HG03139 (cell line): Measurements from ENCODE around the gene TMEM108.

Experiments
- ATAC-seq: cut with Tn5 transposase; IDR thresholded peaks from one replicate; pipeline ENCODE4 v1.9.1; 2021; ENCODE audit not compliant: unreplicated experiment

Gene TMEM108

DNA sequence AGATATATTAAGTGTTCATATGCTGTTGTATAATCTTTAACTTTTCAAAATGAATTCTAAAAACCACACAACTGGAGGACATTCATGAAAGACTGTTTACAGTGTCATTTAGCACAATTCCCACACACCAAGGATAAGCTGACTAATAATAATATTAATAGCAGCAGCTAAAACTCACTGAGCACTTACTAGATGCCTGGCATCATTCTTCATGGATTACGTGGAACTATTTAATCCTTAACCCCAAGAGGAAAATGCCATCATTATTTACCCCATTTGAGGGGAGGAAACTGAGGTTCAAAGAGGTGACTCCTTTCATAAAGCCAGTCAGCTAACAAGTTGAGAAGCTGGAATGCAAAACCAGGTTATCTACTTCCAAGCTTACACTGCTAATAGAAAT lies 77.0 kb downstream of the TMEM108 start:
- ATAC-seq: no peak

GRCh38 chr3:133117342-133117741 lies 79.2 kb downstream of the TMEM108 start:
- ATAC-seq: no peak

DNA sequence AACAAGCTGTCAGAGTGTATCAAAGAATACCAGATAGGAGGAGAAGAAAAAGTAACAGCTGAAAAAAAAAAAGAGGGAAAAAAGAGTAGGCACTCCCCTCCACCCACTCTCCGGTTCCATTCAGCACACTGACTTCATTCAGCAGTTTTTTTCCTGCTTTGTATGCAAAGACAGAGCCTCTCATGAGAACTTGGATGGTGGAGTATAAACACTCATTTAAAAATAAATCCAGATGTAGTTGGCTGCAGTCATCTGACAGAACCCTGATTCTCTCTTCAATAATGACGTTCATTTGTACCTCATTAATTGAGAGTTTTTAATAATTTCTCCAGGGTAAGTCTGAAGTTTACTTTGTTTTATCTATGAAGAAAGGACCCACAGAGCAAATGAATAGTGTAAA lies 81.0 kb downstream of the TMEM108 start:
- no peak for ATAC-seq

- no peak for ATAC-seq
These were observed 83.3 kb downstream of the TMEM108 start for GRCh38 chr3:133121450-133121849.

GRCh38 chr3:133123636-133124035 lies 85.4 kb downstream of the TMEM108 start:
- no peak for ATAC-seq

DNA sequence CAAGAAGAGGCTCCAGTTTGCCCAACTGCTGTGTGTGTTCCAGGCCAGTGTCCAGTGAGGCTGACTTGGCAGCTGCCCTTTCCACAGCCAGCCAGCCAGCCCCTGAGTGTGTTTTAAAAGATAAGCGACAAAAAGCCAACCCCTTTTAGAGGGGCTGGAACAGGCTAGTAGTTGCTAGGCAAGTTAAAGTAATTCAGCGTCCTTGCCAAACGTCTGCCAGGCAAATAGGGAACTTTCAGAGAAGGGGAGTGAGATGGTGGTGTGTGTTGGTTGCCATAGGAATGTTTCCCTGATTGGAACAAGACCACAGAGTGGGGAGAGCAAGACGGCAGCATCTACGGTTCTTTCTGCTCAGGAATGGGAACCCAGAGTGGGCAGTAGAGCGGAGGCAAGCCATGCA lies 86.3 kb downstream of the TMEM108 start:
- ATAC-seq: no peak

- ATAC-seq: no peak
These were observed 87.0 kb downstream of the TMEM108 start for GRCh38 chr3:133125171-133125570.

DNA sequence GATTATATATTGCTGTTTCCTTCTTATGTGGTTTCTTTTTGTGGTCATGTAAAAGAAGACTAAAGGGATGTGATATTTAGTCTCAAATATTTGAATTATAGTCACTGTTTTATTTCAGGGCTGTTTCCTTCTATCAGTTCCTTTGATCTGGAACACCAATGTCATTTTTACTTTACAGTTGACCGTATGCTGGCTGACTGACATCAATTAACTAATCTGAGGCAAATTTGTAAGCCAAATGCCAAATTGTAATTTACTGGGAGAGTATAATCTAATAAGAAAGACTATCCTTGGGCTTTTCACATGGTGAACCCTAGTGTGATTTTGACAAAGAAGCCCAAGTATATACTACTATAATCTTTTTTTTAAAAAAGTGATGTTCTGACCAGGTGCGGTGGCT lies 87.6 kb downstream of the TMEM108 start:
- ATAC-seq: no peak

- ATAC-seq: no peak
These were observed 89.2 kb downstream of the TMEM108 start for GRCh38 chr3:133127381-133127780.

DNA sequence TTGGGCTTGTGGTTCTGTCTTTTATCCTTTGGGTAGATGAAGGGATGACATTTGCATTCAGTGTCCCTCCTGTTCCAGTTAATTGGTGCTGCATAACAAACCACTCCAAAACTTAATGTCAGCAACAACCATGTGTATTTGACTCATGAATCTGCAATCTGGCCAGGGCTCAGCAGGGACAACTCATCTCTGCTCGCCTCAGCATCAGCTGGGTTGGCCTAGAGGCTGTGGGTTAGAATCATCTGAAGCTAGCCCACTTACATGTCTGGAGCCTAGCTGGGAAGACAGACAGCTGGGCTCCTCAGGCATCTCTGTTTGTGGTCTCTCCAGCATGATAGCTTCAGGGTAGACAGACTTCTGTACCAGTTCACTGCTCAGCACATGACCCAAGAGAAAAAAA lies 92.0 kb downstream of the TMEM108 start:
- ATAC-seq: no peak

DNA sequence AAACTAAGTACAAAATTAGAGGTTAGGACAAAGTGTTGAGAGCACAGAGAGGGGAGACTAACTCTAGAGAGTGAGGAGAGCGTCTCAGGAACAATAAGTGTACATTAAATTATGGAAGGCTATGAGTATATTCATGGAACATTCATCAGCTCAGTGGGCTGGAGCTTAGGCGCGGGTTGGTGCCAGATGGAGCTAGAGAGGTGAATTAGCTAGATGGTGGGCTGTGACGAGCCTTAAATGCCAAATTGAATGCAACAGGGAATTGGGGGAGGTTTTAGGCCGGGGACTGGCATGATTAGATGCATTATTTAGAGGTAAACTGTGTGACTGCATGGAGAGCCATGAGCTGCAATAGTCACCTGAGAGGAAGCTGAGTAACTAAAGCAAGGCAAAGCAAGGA lies 97.1 kb downstream of the TMEM108 start:
- ATAC-seq: no peak

- peak; percentile 52 for ATAC-seq
These were observed 98.2 kb downstream of the TMEM108 start for GRCh38 chr3:133136114-133137041.

DNA sequence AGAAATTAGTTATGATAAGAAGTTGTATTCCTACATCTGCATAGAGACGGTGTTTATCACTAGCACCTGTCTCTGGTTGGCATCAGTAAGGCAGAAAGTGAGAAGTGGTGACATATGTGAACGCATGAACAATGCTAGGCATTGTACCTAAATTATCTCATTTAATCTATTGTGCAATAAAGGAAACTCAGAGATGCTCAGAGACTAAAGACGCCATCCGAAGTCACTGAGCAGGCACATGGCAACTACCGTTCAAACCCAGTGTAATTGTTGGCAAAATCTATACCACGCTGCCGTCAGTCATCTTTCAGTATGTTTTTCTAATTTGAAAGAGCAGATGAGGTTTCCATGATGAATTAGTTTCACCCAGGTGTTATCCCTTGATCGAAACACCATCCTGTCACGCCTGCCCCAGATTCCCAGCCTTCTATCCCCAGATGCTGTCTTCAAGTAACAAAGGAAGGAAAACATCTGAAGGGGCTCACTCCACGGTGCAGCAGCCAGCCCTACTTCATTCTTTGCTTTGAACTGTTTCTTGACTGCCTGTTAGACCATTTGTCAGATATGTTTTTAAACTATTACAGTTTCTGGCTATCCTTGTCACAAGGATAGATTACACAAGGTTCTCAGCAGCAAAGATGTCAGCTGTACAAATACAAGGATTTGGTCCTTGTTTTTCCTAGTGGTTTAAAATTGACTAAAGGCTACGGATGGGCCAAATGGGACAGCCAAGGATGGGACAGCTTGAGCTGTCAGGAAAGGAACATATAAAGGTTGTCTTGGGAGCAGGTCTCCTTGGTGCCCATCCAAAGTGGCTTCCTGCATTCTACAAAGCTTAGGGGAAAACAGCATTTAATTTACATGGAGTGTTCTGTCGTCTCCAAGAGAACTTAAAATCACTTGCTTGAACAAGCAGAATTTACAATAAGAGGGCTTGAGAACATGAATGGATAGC lies 99.1 kb downstream of the TMEM108 start:
- peak; percentile 6 for ATAC-seq

DNA sequence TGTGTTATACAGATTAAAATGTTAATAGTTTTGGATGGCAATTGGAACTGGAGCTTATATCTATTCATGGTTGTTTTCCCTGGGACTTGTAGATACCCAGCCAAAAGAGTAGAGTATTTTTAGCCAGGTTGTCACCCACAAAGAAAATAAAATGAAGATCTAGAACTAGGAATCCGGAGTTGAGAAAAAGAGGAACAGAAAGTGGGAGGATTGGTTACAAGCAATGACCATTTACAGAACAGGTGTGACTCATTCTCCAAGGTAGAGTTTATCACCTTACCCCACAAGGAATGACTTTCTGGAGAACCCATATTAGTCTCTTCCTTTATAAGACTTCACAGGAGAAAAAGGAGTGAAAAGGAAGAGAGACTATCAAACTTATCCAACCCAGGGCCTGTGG lies 99.8 kb downstream of the TMEM108 start:
- peak; percentile 85 for ATAC-seq

DNA sequence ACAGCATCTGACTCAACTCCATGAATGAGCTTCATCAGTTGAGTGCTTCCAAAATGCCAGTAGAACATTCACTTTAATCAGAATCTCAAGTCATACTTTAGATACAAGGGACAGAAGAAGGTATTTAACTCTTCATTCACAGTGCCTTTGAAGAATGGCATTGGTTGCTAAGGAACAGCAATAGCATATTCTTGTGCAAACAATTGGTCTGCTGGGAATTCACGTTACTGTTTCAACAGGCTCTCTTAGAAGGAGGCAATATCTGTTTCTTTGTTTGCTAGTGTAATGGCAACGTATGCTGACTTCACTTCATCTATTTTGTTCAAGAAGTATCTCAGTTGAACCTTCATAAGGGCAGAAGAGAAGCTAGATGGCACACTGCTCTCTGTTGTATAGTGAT lies 113.9 kb downstream of the TMEM108 start:
- ATAC-seq: no peak

DNA sequence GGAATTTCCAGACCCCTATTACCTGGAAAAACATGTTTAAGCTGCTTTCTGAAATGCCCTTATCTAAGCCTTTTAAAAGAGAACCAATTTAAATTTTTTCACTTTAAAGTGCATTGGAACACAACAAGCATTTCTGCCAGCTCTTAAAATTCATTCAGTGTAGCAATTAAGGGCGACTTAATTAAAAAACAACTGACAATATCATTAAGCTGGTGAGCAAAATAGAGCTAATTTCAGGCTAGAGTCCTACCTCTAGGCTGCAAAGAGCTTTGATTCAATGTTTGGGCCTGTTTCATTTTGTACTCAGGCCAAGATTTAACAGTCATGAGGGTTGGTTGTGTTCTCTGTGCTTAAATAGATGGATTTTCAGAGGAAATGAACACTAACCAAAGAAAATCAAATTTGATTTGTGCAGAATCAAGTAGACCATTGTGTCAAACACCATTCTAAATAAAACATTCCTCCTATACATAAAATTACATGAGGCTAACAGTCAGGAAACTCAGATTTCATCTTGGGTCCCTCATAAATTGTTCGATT lies 114.6 kb downstream of the TMEM108 start:
- ATAC-seq: no peak

DNA sequence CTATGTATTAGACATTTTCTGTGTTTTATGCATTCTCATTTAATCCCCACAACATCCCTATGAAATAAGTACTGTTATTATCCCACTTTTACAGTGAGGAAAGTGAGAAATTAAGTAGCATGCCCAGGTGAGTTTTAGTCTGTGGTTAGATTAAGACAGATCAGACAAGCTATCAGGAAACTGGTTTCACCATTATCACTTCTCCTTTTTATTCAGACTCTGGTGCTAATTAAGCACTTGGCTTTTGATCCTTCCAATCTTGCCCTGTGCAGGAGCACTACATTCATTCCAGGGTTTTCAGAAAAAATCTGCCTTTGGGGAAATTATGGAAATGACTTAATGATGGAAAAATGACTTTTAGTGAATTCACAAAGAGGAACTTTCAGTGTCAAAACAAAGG lies 115.2 kb downstream of the TMEM108 start:
- ATAC-seq: no peak

GRCh38 chr3:133157716-133158115 lies 119.5 kb downstream of the TMEM108 start:
- ATAC-seq: no peak

- ATAC-seq: no peak
These were observed 120.5 kb downstream of the TMEM108 start for GRCh38 chr3:133158686-133159085.

DNA sequence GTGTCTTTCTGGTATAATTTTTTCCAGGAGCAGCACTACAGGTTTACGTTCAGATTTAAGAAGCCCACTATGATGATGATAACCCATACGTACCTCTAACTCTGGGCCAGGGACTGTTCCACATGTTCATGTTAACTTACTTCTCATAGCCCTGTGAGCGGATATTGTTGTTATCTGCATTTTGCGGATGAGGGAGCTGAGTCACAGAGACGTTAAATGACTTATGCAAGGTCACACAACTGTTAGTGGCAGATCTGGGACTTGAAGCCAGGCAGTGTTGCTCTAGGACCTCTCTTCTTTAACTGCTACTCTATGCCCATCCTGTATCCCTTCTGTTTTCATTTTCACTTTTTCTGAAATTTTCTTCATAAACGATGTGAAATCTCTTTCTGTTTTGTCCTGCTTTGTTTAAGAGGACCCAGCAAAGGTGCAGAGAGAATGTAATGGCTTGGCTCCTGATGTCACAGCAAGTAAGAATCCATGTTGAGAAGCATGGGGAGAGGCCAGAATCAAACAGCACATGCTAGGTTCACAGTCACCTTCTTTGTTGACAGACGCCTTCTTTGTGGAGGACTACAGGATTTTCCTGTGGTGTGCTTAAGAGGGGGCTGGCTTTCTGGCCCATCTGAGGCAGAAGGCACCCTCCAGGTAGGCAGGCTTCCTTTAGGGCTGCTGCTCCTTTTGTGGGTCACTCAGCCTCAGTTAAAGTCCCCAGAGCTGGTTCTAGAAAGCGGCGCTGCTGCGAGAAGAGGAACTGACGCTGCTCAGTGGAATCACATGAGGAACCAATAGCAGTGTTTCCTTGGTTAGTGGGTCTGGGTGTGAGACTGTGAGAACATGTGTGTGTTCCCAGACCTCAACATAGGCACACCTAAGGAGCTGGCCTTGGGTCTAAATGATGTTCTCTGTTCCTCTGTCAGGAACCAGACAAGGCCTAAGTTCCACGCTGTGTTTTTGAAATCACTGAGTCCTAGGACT lies 121.6 kb downstream of the TMEM108 start:
- ATAC-seq: no peak
